Measurements from ENCODE around the gene PAM16.

The PAM16 gene

GRCh38 chr16:4340443-4340842, 10.7 kb downstream of the PAM16 start:
- DNase-seq (ENCODE audit: extremely low spot score): no peak
- ChIA-PET CTCF (interaction anchor here (1.1 to 4.5 kb wide), 4 partner anchors 9 to 62 kb away, joined by 4 to 30 read pairs (median 8); no protein-coding TSS in a partner anchor), POLR2A (no interaction called here)
- TF ChIP-seq CTCF (IDR thresholded peaks at IDR 0.05; ENCODE audit: control extremely low read depth, extremely low read depth, low read depth, missing control alignments): no peak

- CTCF ChIA-PET: interaction anchor here (1.1 to 4.5 kb wide), 6 partner anchors 9 to 86 kb away, joined by 3 to 30 read pairs (median 4); no protein-coding TSS in a partner anchor
- no peak for TF ChIP-seq CTCF (IDR thresholded peaks at IDR 0.05; ENCODE audit: control extremely low read depth, extremely low read depth, low read depth, missing control alignments)
- DNase-seq (ENCODE audit: extremely low spot score): no peak
- POLR2A ChIA-PET: no interaction called here
Observed at GRCh38 chr16:4339909-4340308, 11.2 kb downstream of the PAM16 start.

- CTCF ChIA-PET: interaction anchor here (1.1 to 4.5 kb wide), 5 partner anchors 8 to 85 kb away, joined by 3 to 30 read pairs (median 5); no protein-coding TSS in a partner anchor
- TF ChIP-seq CTCF (IDR thresholded peaks at IDR 0.05; ENCODE audit: control extremely low read depth, extremely low read depth, low read depth, missing control alignments): no peak
- DNase-seq (ENCODE audit: extremely low spot score): no peak
- POLR2A ChIA-PET: no interaction called here
Observed at GRCh38 chr16:4339455-4339854, 11.7 kb downstream of the PAM16 start.

- POLR2A ChIA-PET: no interaction called here
- TF ChIP-seq CTCF (IDR thresholded peaks at IDR 0.05; ENCODE audit: control extremely low read depth, extremely low read depth, low read depth, missing control alignments): no peak
- no peak for DNase-seq (ENCODE audit: extremely low spot score)
- CTCF ChIA-PET: interaction anchor here (1.1 to 4.5 kb wide), 5 partner anchors 8 to 85 kb away, joined by 3 to 30 read pairs (median 5); no protein-coding TSS in a partner anchor
Observed at GRCh38 chr16:4338712-4339299, 12.3 kb downstream of the PAM16 start.

- ChIA-PET POLR2A (interaction anchor here (0.6 kb wide), 1 partner anchor 200 kb away, joined by 7 read pairs; the partner anchor contains the start of gene CDIP1), CTCF (interaction anchor here (1.4 to 4.5 kb wide), 3 partner anchors 7 to 10 kb away, joined by 3 to 30 read pairs (median 9); no protein-coding TSS in a partner anchor)
- DNase-seq (ENCODE audit: extremely low spot score): no peak
- no peak for TF ChIP-seq CTCF (IDR thresholded peaks at IDR 0.05; ENCODE audit: control extremely low read depth, extremely low read depth, low read depth, missing control alignments)
Observed at GRCh38 chr16:4338125-4338582, 13.0 kb downstream of the PAM16 start.

GRCh38 chr16:4337540-4338088, 13.5 kb downstream of the PAM16 start:
- POLR2A ChIA-PET: interaction anchor here (0.6 kb wide), 1 partner anchor 201 kb away, joined by 7 read pairs; the partner anchor contains the start of gene CDIP1
- no peak for TF ChIP-seq CTCF (IDR thresholded peaks at IDR 0.05; ENCODE audit: control extremely low read depth, extremely low read depth, low read depth, missing control alignments)
- CTCF ChIA-PET: interaction anchor here (1.2 to 4.5 kb wide), 3 partner anchors 7 to 28 kb away, joined by 3 to 30 read pairs (median 3); no protein-coding TSS in a partner anchor
- no peak for DNase-seq (ENCODE audit: extremely low spot score)
